IMR-90 (cell line): Measurements from ENCODE around the gene ATG101. TPM values are rescaled to one million over a fixed set of nuclear protein-coding genes. Genes with fewer than 3 reads are reported as not detected.

Experiments used
- ATAC-seq: fragments of 200-7000 bp; cut with Tn5 transposase; 2 replicates; pipeline ENCODE4 v1.9.1; 2020; ENCODE audit warnings: low read depth, mild to moderate bottlenecking, moderate library complexity
- BruUV-seq: library from RNA; stranded (reverse); fragments of 400-500 nt; replicated peaks from 2 replicates; lab custom pipeline; 2021; lab: Mats Ljungman, UMichigan
- CTCF ChIA-PET: fragments of 300-600 bp; formaldehyde crosslinking; extraction: SDS; loops from one replicate; lab custom pipeline; 2021; ENCODE audit warnings: antibody characterized with exemption; lab: Yijun Ruan, JAX
- POLR2A ChIA-PET: fragments of 300-600 bp; sonication (Branson Sonifier 250); formaldehyde crosslinking; loops from one replicate; lab custom pipeline; 2022; ENCODE audit warnings: antibody characterized with exemption; ENCODE audit not compliant: unreplicated experiment; lab: Charles Lee
- DNase-seq: peaks from one replicate; pipeline ENCODE4 v3.0.0; 2013
- H2AFZ ChIP-seq: replicated peaks from 2 replicates; pipeline ENCODE3; 2013; ENCODE audit warnings: low read length, mild to moderate bottlenecking; ENCODE audit not compliant: poor library complexity
- H2AK5ac ChIP-seq: 2 replicates; pipeline ENCODE4 v1.6.1; 2013; ENCODE audit warnings: low read depth, low read length, inconsistent platforms
- H2AK9ac ChIP-seq: replicated peaks from 2 replicates; pipeline ENCODE3; 2013; ENCODE audit warnings: mild to moderate bottlenecking, low read depth, low read length, moderate library complexity; ENCODE audit not compliant: poor library complexity
- H2BK120ac ChIP-seq: 2 replicates; pipeline ENCODE4 v1.6.1; 2013; ENCODE audit warnings: low read depth, low read length, inconsistent platforms
- H2BK15ac ChIP-seq: 3 replicates; pipeline ENCODE4 v1.6.1; 2013; ENCODE audit warnings: low read depth, low read length, inconsistent platforms
- H2BK20ac ChIP-seq: 2 replicates; pipeline ENCODE4 v1.6.1; 2013; ENCODE audit warnings: low read depth, mild to moderate bottlenecking, inconsistent platforms, low read length, moderate library complexity
- H2BK5ac ChIP-seq: 2 replicates; pipeline ENCODE4 v1.6.1; 2013; ENCODE audit warnings: mild to moderate bottlenecking, low read depth, low read length, inconsistent platforms; ENCODE audit not compliant: poor library complexity, severe bottlenecking
- H3K14ac ChIP-seq: replicated peaks from 2 replicates; pipeline ENCODE4 v1.6.1; 2013; ENCODE audit warnings: low read depth, low read length, inconsistent platforms
- H3K18ac ChIP-seq: 2 replicates; pipeline ENCODE4 v1.6.1; 2013; ENCODE audit warnings: low read depth, low read length, control low read depth
- H3K23ac ChIP-seq: 2 replicates; pipeline ENCODE4 v1.6.1; 2013; ENCODE audit warnings: low read depth, low read length, inconsistent platforms
- H3K27ac ChIP-seq: 2 replicates; pipeline ENCODE4 v1.5.1; 2013; ENCODE audit warnings: mild to moderate bottlenecking, control low read depth, low read length; ENCODE audit not compliant: insufficient read depth
- H3K27me3 ChIP-seq: 2 replicates; pipeline ENCODE4 v1.6.1; 2013; ENCODE audit warnings: low read length; ENCODE audit not compliant: control insufficient read depth, insufficient read depth
- H3K36me3 ChIP-seq: 2 replicates; pipeline ENCODE4 v1.6.1; 2013; ENCODE audit warnings: low read length, mixed read lengths; ENCODE audit not compliant: control insufficient read depth, insufficient read depth
- H3K4ac ChIP-seq: 2 replicates; pipeline ENCODE4 v1.6.1; 2013; ENCODE audit warnings: low read depth, low read length, inconsistent platforms
- H3K4me1 ChIP-seq: 2 replicates; pipeline ENCODE4 v1.6.1; 2013; ENCODE audit warnings: low read length, mixed read lengths; ENCODE audit not compliant: control insufficient read depth, insufficient read depth
- H3K4me2 ChIP-seq: 2 replicates; pipeline ENCODE4 v1.6.1; 2013; ENCODE audit warnings: low read depth, mild to moderate bottlenecking, control low read depth, low read length, moderate library complexity
- H3K4me3 ChIP-seq: 2 replicates; pipeline ENCODE4 v1.5.1; 2013; ENCODE audit warnings: low read depth, mild to moderate bottlenecking, control low read depth, low read length, moderate library complexity; ENCODE audit not compliant: insufficient read depth
- H3K56ac ChIP-seq: 2 replicates; pipeline ENCODE4 v1.6.1; 2013; ENCODE audit warnings: low read length, inconsistent platforms; ENCODE audit not compliant: insufficient read depth; ENCODE audit errors: extremely low read depth
- H3K79me1 ChIP-seq, 2 experiments: 2 replicates each; pipeline ENCODE4 v1.6.1; 2013; ENCODE audit warnings: low read length in 2 of 2, inconsistent platforms in 1 of 2, low read depth in 1 of 2
- H3K9ac ChIP-seq: 2 replicates; pipeline ENCODE4 v1.6.1; 2013; ENCODE audit warnings: low read depth, low read length, control low read depth
- H3K9me1 ChIP-seq: 2 replicates; pipeline ENCODE4 v1.6.1; 2013; ENCODE audit warnings: low read length, inconsistent platforms; ENCODE audit not compliant: insufficient read depth
- H3K9me3 ChIP-seq: 2 replicates; pipeline ENCODE4 v1.6.1; 2013; ENCODE audit warnings: low read length; ENCODE audit not compliant: control insufficient read depth, insufficient read depth
- H4K20me1 ChIP-seq: 2 replicates; pipeline ENCODE4 v1.6.1; 2013; ENCODE audit warnings: low read length, inconsistent platforms; ENCODE audit not compliant: insufficient read depth
- H4K5ac ChIP-seq: 2 replicates; pipeline ENCODE4 v1.6.1; 2013; ENCODE audit warnings: mild to moderate bottlenecking, low read depth, low read length, control low read depth
- H4K8ac ChIP-seq, 2 experiments: 2 replicates each; pipeline ENCODE4 v1.6.1; 2013; ENCODE audit warnings: low read depth in 2 of 2, low read length in 2 of 2, control low read depth in 1 of 2, inconsistent platforms in 1 of 2
- H4K91ac ChIP-seq: 2 replicates; pipeline ENCODE4 v1.6.1; 2013; ENCODE audit warnings: low read depth, low read length, inconsistent platforms; ENCODE audit not compliant: insufficient read depth
- BHLHE40 ChIP-seq: fragments of 150-350 bp; IDR thresholded peaks from 2 replicates; pipeline ENCODE4 v1.6.1; 2016; ENCODE audit warnings: mild to moderate bottlenecking, low read depth, low read length
- CEBPB ChIP-seq: IDR thresholded peaks from 2 replicates; pipeline ENCODE4 v1.6.1; 2012; ENCODE audit warnings: low read depth, low read length, improper control_type of control experiment
- CHD1 ChIP-seq: IDR thresholded peaks from 2 replicates; pipeline ENCODE4 v1.6.1; 2012; ENCODE audit warnings: low read depth, low read length, improper control_type of control experiment
- CTCF ChIP-seq: conservative IDR thresholded peaks from 2 replicates; pipeline ENCODE4 v1.5.1; 2012; ENCODE audit warnings: mild to moderate bottlenecking, low read depth, low read length, improper control_type of control experiment
- ELK1 ChIP-seq: fragments of 150-350 bp; IDR thresholded peaks from 2 replicates; pipeline ENCODE4 v1.6.1; 2016; ENCODE audit warnings: low read depth, mild to moderate bottlenecking, low read length, moderate library complexity, borderline replicate concordance
- FOS ChIP-seq: fragments of 150-350 bp; IDR thresholded peaks from 2 replicates; pipeline ENCODE4 v1.6.1; 2016; ENCODE audit warnings: low read depth, low read length
- MAZ ChIP-seq: IDR thresholded peaks from 2 replicates; pipeline ENCODE4 v1.6.1; 2012; ENCODE audit warnings: low read depth, mild to moderate bottlenecking, low read length, improper control_type of control experiment, moderate library complexity, borderline replicate concordance
- MXI1 ChIP-seq: IDR thresholded peaks from 2 replicates; pipeline ENCODE4 v1.6.1; 2012; ENCODE audit warnings: low read depth, mild to moderate bottlenecking, low read length, moderate library complexity, borderline replicate concordance
- NFE2L2 ChIP-seq: fragments of 150-350 bp; IDR thresholded peaks from 2 replicates; pipeline ENCODE4 v1.6.1; 2016; ENCODE audit warnings: low read depth, mild to moderate bottlenecking, low read length
- POLR2A ChIP-seq: IDR thresholded peaks from 2 replicates; pipeline ENCODE4 v1.6.1; 2012; ENCODE audit warnings: mild to moderate bottlenecking, low read depth, low read length
- RAD21 ChIP-seq: IDR thresholded peaks from 2 replicates; pipeline ENCODE4 v1.6.1; 2012; ENCODE audit warnings: low read length, improper control_type of control experiment
- RCOR1 ChIP-seq: IDR thresholded peaks from 2 replicates; pipeline ENCODE4 v1.6.1; 2012; ENCODE audit warnings: mild to moderate bottlenecking, low read length, improper control_type of control experiment; ENCODE audit not compliant: insufficient replicate concordance
- RFX5 ChIP-seq: IDR thresholded peaks from 2 replicates; pipeline ENCODE4 v1.8.0; 2012; ENCODE audit warnings: low read depth, mild to moderate bottlenecking, low read length, moderate library complexity
- SMC3 ChIP-seq: fragments of 150-350 bp; IDR thresholded peaks from 2 replicates; pipeline ENCODE4 v1.6.1; 2016; ENCODE audit warnings: low read depth, mild to moderate bottlenecking, antibody characterized with exemption, low read length, moderate library complexity
- USF2 ChIP-seq: fragments of 150-350 bp; IDR thresholded peaks from 2 replicates; pipeline ENCODE4 v1.6.1; 2017; ENCODE audit warnings: mild to moderate bottlenecking, antibody characterized with exemption, low read length, low read depth
- WGBS, 2 experiments: methylation state at CpG; one replicate each; pipeline versions ENCODE4 v1.1.5 to v1.1.7; 2013; ENCODE audit warnings: missing lambda C conversion rate in 2 of 2; ENCODE audit not compliant: insufficient read length in 1 of 2; ENCODE audit errors: extremely low coverage in 2 of 2; 5-methylcytosine and 5-hydroxymethylcytosine counted together
- dilution Hi-C: fragments of 300-500 bp; cut with HindIII; formaldehyde crosslinking; loops from one replicate; pipeline ENCODE4 v1.14.3; 2018; ENCODE audit warnings: low sequenced_read_pairs; ENCODE audit not compliant: unreplicated experiment
- in situ Hi-C: fragments of 300-500 bp; cut with MboI; formaldehyde crosslinking; loops from 3 replicates; pipeline ENCODE4 v1.14.3; 2019; ENCODE audit warnings: low sequenced_read_pairs, inconsistent platforms, mixed read lengths
- intact Hi-C: fragments of 100-400 bp; cut with micrococcal nuclease; formaldehyde crosslinking; loops from 2 replicates; pipeline ENCODE4 v1.10.0; 2022
- polyA plus RNA-seq, 3 experiments: library from polyadenylated mRNA; depleted of rRNA; stranded (reverse); fragments of >200 nt; gene quantifications; 2 replicates each; pipeline ENCODE4 v1.2.3, GENCODE V29; 2012; ENCODE audit warnings: low replicate concordance in 1 of 3
- total RNA-seq: library from RNA; depleted of rRNA; stranded (reverse); fragments of >200 nt; gene quantifications from 2 replicates; pipeline ENCODE4 v1.2.3, GENCODE V29; 2012

The ATG101 gene
- total and polyA plus RNA-seq, 2 of the 4 experiments (the other 2 are of a cell fraction) = 93.9 to 167 TPM

- DNase-seq (peak; percentile 54), ATAC-seq (no peak)
- Histone ChIP-seq H2BK15ac (no peak overlapping the region), H4K5ac (no peak overlapping the region), H3K27ac (no peak overlapping the region), H3K79me1 (peaks cover 0 to 21% of the 10 kb centered on the region in 2 experiments; a peak in 2 of 4 replicates), H4K91ac (no peak overlapping the region), H3K9me1 (no peaks in the 10 kb centered on the region; the same call in 1 of the 2 replicates), H4K20me1 (peaks cover 20% of the 10 kb centered on the region), H3K18ac (no peak overlapping the region), H3K4me3 (no peak overlapping the region), H3K4me2 (no peak overlapping the region), H3K36me3 (peaks cover 46% of the 10 kb centered on the region), H2AFZ (no peak overlapping the region), H3K9me3 (no peaks in the 10 kb centered on the region), H3K9ac (no peak overlapping the region), H3K4ac (no peak overlapping the region), H3K27me3 (no peaks in the 10 kb centered on the region), H2AK5ac (no peak overlapping the region), H3K4me1 (peaks cover 16% of the 10 kb centered on the region), H4K8ac (no peak overlapping the region), H3K14ac (no peak overlapping the region), H3K56ac (no peak overlapping the region), H3K23ac (no peak overlapping the region), H2BK5ac (no peak overlapping the region), H2BK20ac (no peak overlapping the region), H2AK9ac (no peak overlapping the region), H2BK120ac (no peak overlapping the region)
- intact Hi-C loops (no loop called here), in situ Hi-C loops (no loop called here), dilution Hi-C loops (no loop called here)
- 71% methylated on average over 6 of the region's 25 CpGs; no CpG with 5 or more reads in 1 of the 2 experiments for whole genome bisulfite sequencing, 2 experiments
- POLR2A ChIA-PET = no interaction called here
- CTCF ChIA-PET = interaction anchor here (2.2 kb wide), 1 partner anchor 33 kb away, joined by 10 read pairs; no protein-coding TSS in a partner anchor
- BruUV-seq = no TSS peak
- TF ChIP-seq ELK1 (no peak), CTCF (no peak), USF2 (no peak; the same call in none of the 2 replicates), POLR2A (peak; percentile 12; the same call in 1 of the 2 replicates), RAD21 (no peak), MXI1 (no peak), FOS (peak; percentile 12; the same call in 1 of the 2 replicates), SMC3 (no peak), BHLHE40 (no peak), RFX5 (no peak), NFE2L2 (no peak), MAZ (peak; percentile 9; the same call in 1 of the 2 replicates), RCOR1 (no peak), CEBPB (no peak), CHD1 (peak; percentile 97)
Observed at GRCh38 chr12:52058631-52059361, 11.0 kb upstream of the ATG101 start.
